Measurements from ENCODE around the gene SORCS2. TPM values are rescaled to one million over a fixed set of nuclear protein-coding genes. Genes with fewer than 3 reads are reported as not detected.

The SORCS2 gene
- total and polyA plus RNA-seq, 4 donors = 2.2 to 7.7 (median 2.5) TPM

GRCh38 chr4:7481227-7481626 is 288.9 kb downstream of the SORCS2 start:
- TF ChIP-seq CTCF (IDR thresholded peaks at IDR 0.05; ENCODE audit: control extremely low read depth, extremely low read depth) = no peak
- WGBS, 2 donors = 89 to 93% methylated on average over 14 of the region's 14 CpGs
- H3K27me3 ChIP-seq (ENCODE audit: control insufficient read depth in 3 of 3, insufficient read depth in 3 of 3, low read length in 2 of 3) = no peaks in the 10 kb centered on the region
- H3K27ac ChIP-seq (ENCODE audit: low read depth in 1 of 2, low read length in 1 of 2) = no peak overlapping the region
- no peaks in the 10 kb centered on the region for H3K4me1 ChIP-seq (ENCODE audit: control insufficient read depth in 5 of 5, insufficient read depth in 5 of 5, low read length in 5 of 5)
- H3K36me3 ChIP-seq (ENCODE audit: control insufficient read depth in 4 of 4, insufficient read depth in 4 of 4, low read length in 4 of 4) = no peaks in the 10 kb centered on the region
- no peak overlapping the region for H3K4me3 ChIP-seq
- ATAC-seq (ENCODE audit: insufficient read depth, low FRiP score) (no peak), DNase-seq (no peak)
- H3K9ac ChIP-seq (ENCODE audit: insufficient read depth in 1 of 2, low read length in 2 of 2) = no peak overlapping the region
- H3K9me3 ChIP-seq (ENCODE audit: control insufficient read depth in 4 of 4, insufficient read depth in 3 of 4, low read length in 3 of 4) = no peaks in the 10 kb centered on the region

- TF ChIP-seq CTCF (IDR thresholded peaks at IDR 0.05; ENCODE audit: control extremely low read depth, extremely low read depth) = no peak
- no peaks in the 10 kb centered on the region for H3K4me1 ChIP-seq (ENCODE audit: control insufficient read depth in 5 of 5, insufficient read depth in 5 of 5, low read length in 5 of 5)
- no peak overlapping the region for H3K9ac ChIP-seq (ENCODE audit: insufficient read depth in 1 of 2, low read length in 2 of 2)
- DNase-seq = no peak
- H3K27me3 ChIP-seq (ENCODE audit: control insufficient read depth in 3 of 3, insufficient read depth in 3 of 3, low read length in 2 of 3) = peaks cover 0 to 6% (median 0%) of the 10 kb centered on the region in 3 donors
- H3K4me3 ChIP-seq = no peak overlapping the region
- no peaks in the 10 kb centered on the region for H3K36me3 ChIP-seq (ENCODE audit: control insufficient read depth in 4 of 4, insufficient read depth in 4 of 4, low read length in 4 of 4)
- no peak overlapping the region for H3K27ac ChIP-seq (ENCODE audit: low read depth in 1 of 2, low read length in 1 of 2)
- H3K9me3 ChIP-seq (ENCODE audit: control insufficient read depth in 4 of 4, insufficient read depth in 3 of 4, low read length in 3 of 4) = no peaks in the 10 kb centered on the region
- WGBS, 2 donors = 71 to 73% methylated on average over 7 of the region's 7 CpGs
- no peak for ATAC-seq (ENCODE audit: insufficient read depth, low FRiP score)
Measured at GRCh38 chr4:7485096-7485495, 292.8 kb downstream of the SORCS2 start.

GRCh38 chr4:7486101-7486500 is 293.8 kb downstream of the SORCS2 start:
- no peaks in the 10 kb centered on the region for H3K36me3 ChIP-seq (ENCODE audit: control insufficient read depth in 4 of 4, insufficient read depth in 4 of 4, low read length in 4 of 4)

More at GRCh38 chr4:7486101-7486500, 293.8 kb downstream of the SORCS2 start:
- Histone ChIP-seq H3K4me3 (no peak overlapping the region), H3K4me1 (ENCODE audit: control insufficient read depth in 5 of 5, insufficient read depth in 5 of 5, low read length in 5 of 5) (no peaks in the 10 kb centered on the region), H3K9me3 (ENCODE audit: control insufficient read depth in 4 of 4, insufficient read depth in 3 of 4, low read length in 3 of 4) (no peaks in the 10 kb centered on the region), H3K9ac (ENCODE audit: insufficient read depth in 1 of 2, low read length in 2 of 2) (no peak overlapping the region), H3K27me3 (ENCODE audit: control insufficient read depth in 3 of 3, insufficient read depth in 3 of 3, low read length in 2 of 3) (peaks cover 0 to 6% (median 0%) of the 10 kb centered on the region in 3 donors), H3K27ac (ENCODE audit: low read depth in 1 of 2, low read length in 1 of 2) (no peak overlapping the region)
- WGBS, 2 donors = 73 to 87% methylated on average over 11 of the region's 11 CpGs
- TF ChIP-seq CTCF (IDR thresholded peaks at IDR 0.05; ENCODE audit: control extremely low read depth, extremely low read depth) = no peak
- ATAC-seq (ENCODE audit: insufficient read depth, low FRiP score) = no peak
- no peak for DNase-seq
